Inflammatory macrophage (primary cell): ENCODE data around the gene RNF135.
"Not testable (repeated sequence)": the region's sequence is repeated elsewhere in the genome, so short reads cannot be mapped to it uniquely, and the experiment has no call there.

Experiments
- DNase-seq, 2 donors: peaks; one replicate each; pipeline ENCODE4 v3.0.0-alpha.2; 2020 to 2022

Gene RNF135

GRCh38 chr17:30954046-30954830 lies 16.6 kb upstream of the RNF135 start:
- peak; percentile 88 for DNase-seq

- no peak for DNase-seq
These were observed 14.0 kb upstream of the RNF135 start for GRCh38 chr17:30956764-30957374.

- no peak for DNase-seq
These were observed 13.1 kb upstream of the RNF135 start for GRCh38 chr17:30957741-30958140.

GRCh38 chr17:30958187-30958586 lies 12.7 kb upstream of the RNF135 start:
- DNase-seq: peak; percentile 78 to 81

- DNase-seq: peak; percentile 51 to 59
These were observed 9.3 kb upstream of the RNF135 start for GRCh38 chr17:30961209-30962188.

- peak; percentile 30 to 39 for DNase-seq
These were observed 6.5 kb upstream of the RNF135 start for GRCh38 chr17:30964312-30964711.

- no peak for DNase-seq
These were observed 6.0 kb upstream of the RNF135 start for GRCh38 chr17:30964876-30965275.

- peak; percentile 68 to 77 for DNase-seq
These were observed 5.2 kb upstream of the RNF135 start for GRCh38 chr17:30965686-30966085.

GRCh38 chr17:30967911-30968310 lies 2.9 kb upstream of the RNF135 start:
- not testable (repeated sequence) for DNase-seq

- peak in 1 of 2 donors; percentile 40 for DNase-seq
These were observed 629 bp upstream of the RNF135 start for GRCh38 chr17:30969989-30970830.

GRCh38 chr17:30975042-30975820 lies 4.4 kb downstream of the RNF135 start:
- DNase-seq: no peak

- DNase-seq: not testable (repeated sequence)
These were observed 9.1 kb downstream of the RNF135 start for GRCh38 chr17:30979919-30980318.

- DNase-seq: no peak
These were observed 11.0 kb downstream of the RNF135 start for GRCh38 chr17:30981531-30982519.

- DNase-seq: no peak
These were observed 12.0 kb downstream of the RNF135 start for GRCh38 chr17:30982855-30983254.

GRCh38 chr17:30990458-30990857 lies 19.6 kb downstream of the RNF135 start:
- DNase-seq: no peak

GRCh38 chr17:30992551-30992950 lies 21.7 kb downstream of the RNF135 start:
- DNase-seq: no peak

- no peak for DNase-seq
These were observed 24.5 kb downstream of the RNF135 start for GRCh38 chr17:30995347-30995746.

GRCh38 chr17:30996486-30996885 lies 25.6 kb downstream of the RNF135 start:
- no peak for DNase-seq

- no peak for DNase-seq
These were observed 26.4 kb downstream of the RNF135 start for GRCh38 chr17:30997270-30997669.

GRCh38 chr17:30997842-30998241 lies 27.0 kb downstream of the RNF135 start:
- no peak for DNase-seq
